Endometrial microvascular endothelial cells (primary cell): ENCODE data around the gene PSENEN. TPM values are rescaled to one million over a fixed set of nuclear protein-coding genes. Genes with fewer than 3 reads are reported as not detected.

ENCODE experiments used
- in situ Hi-C: cut with HindIII; loops from 2 replicates; pipeline ENCODE4 v1.10.0; 2017; ENCODE audit warnings: low sequenced_read_pairs, low pct_unique_long_range_greater_than_20kb; ENCODE audit errors: inconsistent ontology term
- total RNA-seq: library from RNA; depleted of rRNA; stranded (reverse); fragments of >200 nt; gene quantifications from one replicate; pipeline ENCODE4 v1.2.3, GENCODE V29; 2015; ENCODE audit errors: inconsistent ontology term

PSENEN gene
- total RNA-seq, 1 donor from 2014 or later, result 36.0 TPM

DNA sequence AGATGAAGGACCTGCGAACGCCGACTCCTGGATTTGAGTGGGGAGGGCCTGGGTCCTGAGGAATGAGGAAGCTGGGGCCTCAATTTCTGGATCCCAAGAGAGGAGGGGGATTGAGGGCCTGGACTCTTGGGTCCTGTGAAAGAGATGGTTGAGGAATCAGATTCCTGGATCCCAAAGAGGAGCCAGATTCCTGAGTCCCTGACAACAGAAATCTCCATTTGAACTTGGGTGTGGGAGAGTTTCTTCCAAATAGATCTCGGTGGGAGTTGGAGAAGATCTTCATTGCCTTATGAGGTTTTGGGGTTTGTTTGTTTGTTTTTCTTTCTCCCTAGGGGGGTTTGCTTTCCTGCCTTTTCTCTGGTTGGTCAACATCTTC is 624 bp downstream of the PSENEN start:
- in situ Hi-C loops, result no loop called here

DNA sequence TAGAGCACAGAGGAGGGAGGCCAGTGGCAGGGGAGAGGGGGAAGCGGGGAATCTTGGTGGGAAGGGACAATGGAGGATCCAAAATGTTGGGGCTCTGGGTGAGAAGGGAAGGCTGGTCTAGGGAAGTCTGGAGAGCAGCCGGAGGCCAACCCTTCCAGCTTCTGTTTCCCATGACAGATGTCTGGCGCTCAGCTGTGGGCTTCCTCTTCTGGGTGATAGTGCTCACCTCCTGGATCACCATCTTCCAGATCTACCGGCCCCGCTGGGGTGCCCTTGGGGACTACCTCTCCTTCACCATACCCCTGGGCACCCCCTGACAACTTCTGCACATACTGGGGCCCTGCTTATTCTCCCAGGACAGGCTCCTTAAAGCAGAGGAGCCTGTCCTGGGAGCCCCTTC is 1.1 kb downstream of the PSENEN start:
- in situ Hi-C loops, result no loop called here

DNA sequence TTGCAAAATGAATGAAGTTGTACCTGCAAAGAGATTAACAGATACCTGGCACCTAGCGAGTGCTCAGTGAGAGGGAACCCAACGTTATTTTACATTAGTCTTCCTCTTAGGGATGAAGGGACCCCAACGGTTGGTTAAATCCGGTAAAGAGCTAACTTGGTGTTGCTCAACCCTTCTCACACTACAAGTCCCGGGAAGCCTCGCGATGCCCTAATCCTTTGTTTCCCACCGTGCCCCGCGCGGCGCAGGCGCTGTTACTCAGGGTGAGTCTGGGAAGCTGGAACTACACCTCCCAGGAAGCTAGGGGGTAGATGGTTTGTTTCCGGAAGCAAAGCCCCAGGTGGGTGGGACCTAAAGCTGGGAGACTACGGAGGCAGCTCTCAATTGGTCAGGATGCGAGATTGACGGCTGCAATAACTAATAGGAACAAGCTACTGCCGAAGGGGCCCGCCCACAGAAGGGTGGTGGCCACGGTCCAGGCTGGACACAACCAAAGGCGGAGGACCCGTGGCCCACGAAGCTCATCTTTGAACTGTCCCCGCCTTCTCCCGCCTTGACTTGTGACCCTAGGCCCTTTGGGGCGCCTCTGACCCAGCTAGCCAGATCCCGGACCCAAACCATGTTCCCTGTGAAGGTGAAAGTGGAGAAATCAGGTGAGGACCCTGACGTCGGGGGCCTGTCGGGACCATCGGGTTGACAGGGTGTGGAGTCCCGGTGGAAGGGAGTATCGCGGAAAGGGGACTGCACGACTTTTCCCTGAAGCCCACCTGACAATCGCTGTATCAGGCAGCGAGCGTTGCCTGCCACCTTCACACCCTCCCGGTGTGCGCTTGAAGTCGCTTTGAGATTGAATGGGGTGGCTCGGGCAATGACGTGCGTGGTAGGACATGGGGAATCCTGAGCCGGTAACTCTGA is 2.9 kb downstream of the PSENEN start, which contains the start of gene LIN37:
LIN37 (plus strand) TSS at position 471 of the 915 bp plus-strand sequence; CDS start at position 620, 149 bp downstream.
- in situ Hi-C loops, result no loop called here

DNA sequence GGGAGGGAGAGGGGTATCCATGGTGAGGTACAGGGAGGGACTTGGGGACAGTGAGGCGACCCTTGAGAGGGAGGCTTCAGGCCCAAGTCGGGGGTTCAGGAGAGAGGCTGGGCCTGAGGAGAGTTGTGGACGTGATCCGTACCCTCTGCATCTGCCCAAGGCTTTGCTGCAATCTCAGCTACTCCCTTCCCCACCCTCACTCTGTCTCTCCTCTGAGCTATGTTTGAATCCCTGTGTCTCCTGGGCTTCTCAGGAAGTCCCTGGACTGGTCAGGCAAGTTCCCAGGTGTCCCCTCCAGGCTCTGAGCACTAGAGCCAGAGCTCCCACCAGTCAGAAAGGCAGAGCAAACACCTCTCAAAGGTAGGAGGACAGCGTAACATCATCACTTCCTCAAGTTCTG is 4.7 kb downstream of the PSENEN start:
- in situ Hi-C loops, result no loop called here

DNA sequence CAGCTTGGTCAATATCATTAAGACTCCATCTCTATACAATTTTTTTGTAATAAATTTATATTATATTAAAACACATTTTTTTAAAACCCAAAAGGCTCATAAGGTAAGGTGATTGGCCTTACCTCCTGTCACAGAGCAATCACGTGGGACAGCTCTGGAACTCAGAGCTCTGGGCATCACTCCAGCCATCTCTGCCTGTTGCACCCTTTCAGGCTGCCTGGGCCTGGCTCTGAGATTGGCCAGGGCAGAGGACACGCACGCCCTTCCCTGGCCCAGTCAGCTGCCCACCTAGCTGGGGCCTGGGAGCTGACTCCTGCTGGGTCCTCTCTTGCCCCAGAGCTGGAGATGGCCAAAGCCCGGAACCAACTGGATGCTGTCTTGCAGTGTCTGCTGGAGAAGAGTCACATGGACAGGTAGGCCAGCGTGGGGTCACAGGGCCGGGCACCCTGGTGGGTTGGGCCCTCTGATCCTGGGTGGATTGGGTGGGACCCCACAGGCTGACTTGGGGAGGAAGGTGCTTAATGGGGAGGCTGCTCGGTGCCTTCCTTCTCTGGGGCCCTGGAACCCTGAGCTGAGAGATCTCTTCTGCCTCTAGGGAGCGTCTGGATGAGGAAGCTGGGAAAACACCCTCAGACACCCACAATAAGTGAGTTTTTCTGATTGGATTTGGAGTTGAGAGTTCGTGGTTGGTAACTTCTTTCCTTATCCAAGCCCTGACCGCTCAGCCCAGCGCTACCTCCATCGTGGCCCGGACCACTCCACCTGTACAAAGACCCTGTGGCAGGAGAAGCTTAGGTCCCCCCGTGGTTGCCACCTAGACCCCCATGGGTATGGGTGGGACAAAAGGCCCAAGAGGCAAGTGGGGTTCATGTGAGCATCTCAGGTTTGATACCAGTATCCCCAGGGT is 6.6 kb downstream of the PSENEN start:
- in situ Hi-C loops, result no loop called here

GRCh38 chr19:35752746-35753350 is 7.4 kb downstream of the PSENEN start:
- in situ Hi-C loops, result no loop called here

GRCh38 chr19:35753634-35754369 is 8.4 kb downstream of the PSENEN start:
- in situ Hi-C loops, result no loop called here

- in situ Hi-C loops, result no loop called here
Observed at GRCh38 chr19:35754370-35755130, 9.1 kb downstream of the PSENEN start.

DNA sequence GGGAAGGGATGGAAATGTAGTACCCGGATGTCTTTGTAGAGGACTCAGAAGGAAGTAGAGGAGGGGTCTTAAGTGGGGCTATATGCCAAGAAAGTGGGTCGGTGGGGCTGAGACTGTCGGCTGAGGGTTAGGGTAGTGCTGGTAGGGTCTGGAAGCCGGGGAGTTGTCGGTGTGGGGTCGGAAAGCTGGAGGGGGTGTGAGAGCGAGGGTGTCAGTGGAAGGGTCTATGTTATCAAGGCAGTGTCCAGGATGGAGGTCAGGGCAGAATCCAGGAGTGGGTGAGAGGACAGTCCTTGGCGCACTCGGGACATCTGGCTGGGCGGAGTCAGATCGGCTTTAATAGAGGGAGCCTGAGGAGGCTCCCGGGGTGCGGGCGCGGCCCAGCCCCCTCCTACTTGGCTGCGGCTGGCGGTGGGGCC is 9.7 kb downstream of the PSENEN start:
- in situ Hi-C loops, result no loop called here

DNA sequence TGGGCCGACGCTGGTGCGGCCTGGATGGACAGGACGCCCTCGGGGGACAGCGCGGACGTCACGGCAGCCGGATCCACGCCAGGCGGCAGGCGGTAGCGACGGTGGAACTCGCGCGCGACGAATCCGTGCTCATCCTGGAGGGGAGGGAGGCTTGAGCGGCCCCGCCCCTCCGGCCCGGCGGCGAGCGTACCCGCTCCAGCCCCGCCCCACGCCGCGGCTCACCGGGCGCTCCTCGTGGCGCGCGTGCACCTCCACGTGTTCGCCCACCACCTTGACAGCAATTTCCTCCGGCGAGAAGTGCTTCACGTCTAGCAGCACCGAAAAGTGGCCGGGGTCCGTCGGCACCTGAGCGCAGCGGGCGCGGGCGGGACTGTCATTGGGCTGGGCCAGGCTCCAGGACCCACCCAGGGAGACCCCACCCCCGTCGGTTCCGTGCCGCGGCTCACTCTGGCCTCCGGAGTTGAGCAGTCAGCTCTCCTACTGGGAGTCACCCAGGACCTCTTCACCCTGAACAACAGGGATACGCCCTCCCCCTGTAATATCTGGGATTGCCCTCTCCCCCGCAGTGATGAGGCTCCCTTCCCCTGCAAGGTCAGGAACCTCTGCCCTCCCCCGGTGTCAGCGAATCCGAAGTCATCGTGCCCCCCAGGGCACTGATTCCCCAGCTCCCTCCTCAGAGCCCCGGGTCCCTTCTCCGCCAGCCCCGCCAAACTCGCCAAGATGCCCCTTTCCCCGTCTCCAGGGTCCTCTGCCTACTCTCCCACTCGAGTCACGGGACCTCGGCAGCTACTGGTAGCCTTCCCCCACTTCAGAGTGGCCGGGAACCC is 10.3 kb downstream of the PSENEN start:
- in situ Hi-C loops, result no loop called here

DNA sequence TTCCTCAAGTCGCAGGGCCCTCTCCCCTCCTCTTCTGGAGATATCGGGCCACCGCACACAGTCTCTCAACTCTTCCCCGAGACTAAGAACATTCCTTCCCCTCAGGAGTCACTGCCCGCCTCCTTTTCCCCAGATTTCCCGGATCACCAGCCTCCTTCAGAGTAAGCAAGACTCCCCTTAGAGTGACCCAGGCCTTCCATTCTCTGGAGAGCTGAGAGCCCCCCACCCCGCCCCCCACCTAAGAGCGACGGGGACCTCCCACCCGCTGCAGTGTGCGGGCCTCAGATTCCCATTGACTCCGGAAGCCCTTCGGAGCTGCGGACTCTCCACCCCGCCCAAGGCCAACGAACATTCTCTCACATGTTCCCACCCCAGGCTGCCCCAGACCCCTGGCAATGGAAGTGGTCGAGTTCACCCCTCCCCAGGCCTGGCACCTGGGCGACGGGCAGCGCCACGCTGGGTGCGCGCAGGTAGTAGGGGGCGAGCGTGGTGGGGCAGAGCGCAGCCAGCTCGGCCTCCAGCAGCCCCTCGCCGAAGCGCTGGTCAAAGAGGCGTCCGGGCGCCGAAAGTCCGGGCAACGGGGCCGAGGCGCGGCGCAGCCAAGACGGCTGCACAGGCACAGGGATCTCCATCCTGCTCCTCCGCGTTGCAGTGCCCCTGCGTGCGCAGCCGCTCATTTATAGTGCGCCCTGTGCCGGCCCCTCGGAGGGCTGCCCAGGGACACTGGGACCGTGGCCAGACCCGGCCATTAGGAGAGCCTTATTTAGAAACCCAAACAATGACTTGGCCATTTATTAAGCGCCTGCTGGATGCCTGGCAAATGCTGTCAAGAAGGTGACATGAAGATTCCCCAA is 11.2 kb downstream of the PSENEN start, which contains the start of gene HSPB6:
HSPB6 (minus strand) TSS at position 653 of the 854 bp plus-strand sequence; CDS start at position 632, 21 bp downstream.
- in situ Hi-C loops, result no loop called here

GRCh38 chr19:35757231-35757748 is 11.8 kb downstream of the PSENEN start:
- in situ Hi-C loops, result no loop called here

DNA sequence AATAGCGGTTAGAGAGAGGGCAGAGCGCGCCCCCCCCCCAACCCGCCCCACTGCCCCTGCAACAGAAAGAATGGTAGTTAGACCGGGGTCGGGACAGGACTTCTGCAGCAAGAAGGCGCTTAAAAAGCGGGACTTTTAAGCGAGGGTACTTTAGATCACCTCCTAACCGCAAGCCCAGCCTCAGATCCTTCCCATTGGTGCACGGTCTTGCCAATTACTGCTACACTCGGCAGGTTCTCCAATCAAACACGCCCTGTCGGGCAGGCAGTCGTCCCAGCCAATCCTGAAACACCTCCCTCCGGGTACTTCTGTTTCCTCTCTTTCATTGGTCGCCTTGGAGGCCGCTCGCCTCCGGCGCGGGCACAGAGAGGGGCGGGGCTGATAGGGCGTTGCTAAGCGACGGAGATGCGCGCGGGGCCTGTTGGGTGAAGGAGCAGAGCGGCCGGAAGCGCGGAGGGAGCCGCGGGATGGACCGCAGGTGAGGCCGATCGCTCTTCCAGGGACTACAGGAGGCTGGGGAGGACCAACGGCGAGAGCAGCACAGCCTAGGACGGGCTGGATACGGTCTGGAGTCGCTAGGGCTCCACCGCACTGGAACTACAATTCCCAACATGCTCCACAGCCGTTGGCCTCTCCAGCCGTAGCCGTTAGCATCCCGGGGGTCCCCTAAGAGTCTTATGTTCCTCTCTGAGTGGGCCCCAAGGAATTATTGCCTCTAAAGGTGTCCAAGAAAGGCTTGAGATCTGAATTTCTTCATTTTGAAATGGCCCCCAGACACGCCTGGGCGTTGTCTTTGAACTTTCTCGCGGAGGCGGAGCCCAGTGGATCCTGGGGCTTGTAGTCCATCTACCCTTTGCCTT is 12.5 kb downstream of the PSENEN start, which contains the start of gene PROSER3:
PROSER3 (plus strand) TSS at position 428 of the 860 bp plus-strand sequence; CDS start at position 468, 40 bp downstream.
- in situ Hi-C loops, result no loop called here

DNA sequence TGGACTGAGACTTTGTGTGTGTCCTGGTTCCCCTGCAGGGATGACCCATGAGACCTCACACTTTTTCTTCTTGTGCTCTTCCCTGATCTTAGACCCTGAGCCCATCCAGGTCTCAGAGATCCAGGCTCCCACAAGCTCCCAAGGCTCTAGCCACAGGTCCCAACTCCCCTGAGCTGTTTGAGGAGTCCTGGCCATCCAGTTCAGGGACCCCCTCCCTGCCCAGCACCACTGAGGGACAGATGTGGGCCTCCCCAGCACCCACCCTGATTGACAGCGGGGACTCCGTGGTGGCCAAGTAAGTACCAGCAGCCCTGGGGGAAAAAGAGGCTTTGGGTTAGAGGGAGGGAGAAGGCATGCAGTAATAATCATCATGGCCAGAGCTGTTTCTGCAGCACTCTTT is 14.2 kb downstream of the PSENEN start:
- in situ Hi-C loops, result no loop called here
